CD4-positive, alpha-beta T cell treated with Interleukin-6 at 100 ng/mL for 8 hours (primary cell): ENCODE measurements around the gene AMBRA1.
A peak's percentile ranks its signal among the peaks of the same experiment; 100 is the strongest.

ENCODE experiments used
- DNase-seq: peaks from one replicate; pipeline ENCODE4 v3.0.0-alpha.2; 2020; ENCODE audit warnings: mixed read lengths, low spot score

The AMBRA1 gene

DNA sequence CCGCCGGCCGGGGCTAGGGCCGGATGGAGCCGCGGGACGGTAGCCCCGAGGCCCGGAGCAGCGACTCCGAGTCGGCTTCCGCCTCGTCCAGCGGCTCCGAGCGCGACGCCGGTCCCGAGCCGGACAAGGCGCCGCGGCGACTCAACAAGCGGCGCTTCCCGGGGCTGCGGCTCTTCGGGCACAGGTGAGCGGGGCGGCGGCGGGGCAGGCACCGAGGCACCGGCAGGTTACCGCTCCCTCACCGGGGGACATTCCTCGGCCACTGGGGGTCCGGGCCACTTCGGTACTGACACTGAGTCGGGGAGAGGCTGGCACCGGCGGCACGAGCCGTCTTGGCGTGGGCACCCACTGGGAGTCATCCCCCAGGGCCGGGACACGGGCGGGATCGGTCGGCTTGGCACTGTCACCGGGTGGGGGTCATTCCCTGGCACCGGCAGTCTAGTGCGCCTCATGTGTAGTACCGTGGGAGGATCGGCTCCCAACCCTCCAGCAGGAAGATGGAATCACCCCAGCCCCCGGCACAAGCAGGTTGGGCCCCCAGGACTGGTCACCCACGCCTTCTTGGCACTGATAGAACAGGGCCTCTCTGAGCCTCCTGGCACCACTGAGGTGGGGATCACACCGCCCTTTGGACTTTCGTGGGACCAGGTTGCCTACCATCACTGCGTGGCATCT is 246.0 kb downstream of the AMBRA1 start:
- DNase-seq: no peak

DNA sequence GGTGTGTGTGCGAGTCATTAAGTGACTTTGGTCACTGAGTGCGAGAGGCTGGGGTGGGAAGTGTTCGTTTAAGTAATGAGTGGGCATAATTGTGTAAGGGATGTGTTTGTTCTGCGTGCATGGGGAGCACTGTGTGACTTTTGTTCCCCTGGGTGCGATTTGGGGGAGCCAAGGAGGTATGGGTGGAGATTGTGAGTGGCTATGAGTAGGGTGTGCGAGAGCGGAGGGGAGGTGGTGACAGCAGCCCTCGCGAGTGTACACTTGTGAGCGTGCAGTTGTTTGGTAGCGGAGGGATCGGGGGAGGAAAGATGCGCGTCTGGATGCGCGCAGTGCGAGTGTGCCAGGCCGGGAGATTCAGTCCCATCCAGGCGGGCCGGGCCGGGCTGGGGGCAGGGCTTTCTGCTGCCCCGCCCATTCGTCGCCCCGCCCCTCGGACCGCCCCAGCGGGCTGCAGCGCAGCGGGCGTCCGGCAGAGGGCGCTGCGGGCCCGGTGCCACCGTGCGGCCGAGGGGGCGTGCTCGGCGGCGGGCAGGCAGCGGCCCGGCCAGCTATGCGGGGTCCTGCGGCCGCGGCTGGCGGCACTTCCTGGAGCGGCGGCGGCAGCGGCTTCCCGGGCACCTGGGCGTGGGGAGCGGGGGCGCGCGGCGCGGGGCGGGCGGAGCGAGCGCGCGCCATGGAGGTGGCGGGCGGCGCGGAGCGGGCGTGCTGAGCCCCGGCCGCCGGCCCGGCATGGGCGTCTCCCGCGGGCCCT is 246.8 kb downstream of the AMBRA1 start, which contains the start of gene DGKZ:
Gene DGKZ (plus strand): TSS at position 578 of the 751 bp plus-strand sequence. CDS start 197 bp downstream, outside the sequence.
- DNase-seq: peak; percentile 87
